Esophagus squamous epithelium (tissue), 5 donors: ENCODE results near the gene CBX5. TPM values are rescaled to one million over a fixed set of nuclear protein-coding genes. Genes with fewer than 3 reads are reported as not detected.
"Not testable (repeated sequence)": the region's sequence is repeated elsewhere in the genome, so short reads cannot be mapped to it uniquely, and the experiment has no call there.

Source experiments
- DNase-seq: peaks from one replicate; lab custom pipeline; 2025; lab: John Stamatoyannopoulos, UW
- H3K27ac ChIP-seq, 4 donors: fragments of 200-600 bp; sonication (generic); one replicate each; pipeline ENCODE4 v1.5.1; 2016 to 2019; ENCODE audit warnings: mild to moderate bottlenecking in 1 of 4
- H3K27me3 ChIP-seq, 4 donors: fragments of 200-600 bp; sonication (generic); 1 replicate in 3 of 4; 2 replicates in 1 of 4; pipeline versions ENCODE4 v1.5.1 to v1.6.0; 2017 to 2021; ENCODE audit warnings: antibody characterized with exemption in 1 of 4
- H3K36me3 ChIP-seq, 3 donors: fragments of 200-600 bp; sonication (generic); one replicate each; pipeline ENCODE4 v1.5.1; 2016 to 2019
- H3K4me1 ChIP-seq, 3 donors: fragments of 200-600 bp; sonication (generic); one replicate each; pipeline ENCODE4 v1.5.1; 2017 to 2019
- H3K4me3 ChIP-seq, 4 donors: fragments of 200-600 bp; sonication (generic); 1 replicate in 3 of 4; 2 replicates in 1 of 4; pipeline ENCODE4 v1.5.1; 2016 to 2019; ENCODE audit warnings: mild to moderate bottlenecking in 2 of 4, moderate library complexity in 1 of 4
- H3K9me3 ChIP-seq, 3 donors: fragments of 200-600 bp; sonication (generic); one replicate each; pipeline ENCODE4 v1.5.1; 2016 to 2019
- CTCF ChIP-seq, 6 experiments: fragments of 450-650 bp in 4 of 6; fragments of 200-600 bp in 2 of 6; sonication (generic) in 2 of 6; IDR thresholded peaks; one replicate each; pipeline ENCODE4 v1.5.1; 2016 to 2019; ENCODE audit warnings: antibody characterized with exemption in 6 of 6, mild to moderate bottlenecking in 4 of 6, moderate library complexity in 4 of 6
- POLR2A ChIP-seq, 4 donors: fragments of 450-650 bp; IDR thresholded peaks; one replicate each; pipeline ENCODE4 v1.6.1; 2017; ENCODE audit warnings: antibody characterized with exemption in 4 of 4, mild to moderate bottlenecking in 4 of 4, moderate library complexity in 3 of 4
- WGBS, 2 donors: methylation state at CpG; one replicate each; pipeline ENCODE4 v1.1.5; 2018; 5-methylcytosine and 5-hydroxymethylcytosine counted together
- intact Hi-C: fragments of 100-400 bp; cut with DNase I; formaldehyde crosslinking; loops from one replicate; pipeline ENCODE4 v1.15.0; 2022
- total RNA-seq, 4 donors: library from RNA; depleted of rRNA; stranded (reverse); fragments of >200 nt; gene quantifications; one replicate each; pipeline ENCODE4 v1.1.0, GENCODE V29; 2016
- donor health status: DM: yes; HTN: yes; CAD: no.

CBX5 gene
- total RNA-seq, 4 donors from 2014 or later, result 13.2 to 29.9 (median 23.7) TPM

GRCh38 chr12:54229624-54230212 lies 50.2 kb downstream of the CBX5 start:
- Histone ChIP-seq H3K27me3 (no peaks in the 10 kb centered on the region), H3K27ac (peak overlapping the region in 3 of 4 donors; percentile 19 to 71 (median 57))
- no peak for DNase-seq

GRCh38 chr12:54228471-54228870 lies 51.5 kb downstream of the CBX5 start:
- H3K36me3 ChIP-seq, result no peaks in the 10 kb centered on the region
- no peak overlapping the region for H3K4me3 ChIP-seq
- peaks cover 0 to 19% (median 3%) of the 10 kb centered on the region in 3 donors for H3K4me1 ChIP-seq
- WGBS, 2 donors, result 72 to 82% methylated on average over 1 of the region's 1 CpG
- intact Hi-C loops, result no loop called here
- H3K27me3 ChIP-seq, result no peaks in the 10 kb centered on the region
- DNase-seq, result no peak
- H3K27ac ChIP-seq, result peak overlapping the region in 1 of 4 donors; percentile 21
- no peaks in the 10 kb centered on the region for H3K9me3 ChIP-seq
- TF ChIP-seq CTCF (IDR thresholded peaks at IDR 0.05), result no peak
- TF ChIP-seq POLR2A (IDR thresholded peaks at IDR 0.05), result no peak

More at GRCh38 chr12:54229624-54230212, 50.2 kb downstream of the CBX5 start:
- Histone ChIP-seq H3K9me3 (no peaks in the 10 kb centered on the region), H3K36me3 (no peaks in the 10 kb centered on the region), H3K4me1 (peaks cover 0 to 19% (median 3%) of the 10 kb centered on the region in 3 donors), H3K4me3 (no peak overlapping the region)
- 43 to 45% methylated on average over 4 of the region's 4 CpGs for WGBS, 2 donors
- no peak for TF ChIP-seq POLR2A (IDR thresholded peaks at IDR 0.05)
- intact Hi-C loops, result no loop called here

- intact Hi-C loops, H3K4me3 ChIP-seq, H3K27ac ChIP-seq, DNase-seq, H3K9me3 ChIP-seq, H3K36me3 ChIP-seq, H3K27me3 ChIP-seq: not testable (repeated sequence)
- WGBS, 2 donors, result 55 to 72% methylated on average over 6 of the region's 6 CpGs
- H3K4me1 ChIP-seq, result peaks cover 0 to 19% (median 3%) of the 10 kb centered on the region in 3 donors
Measured at GRCh38 chr12:54227927-54228326, 52.0 kb downstream of the CBX5 start.

- intact Hi-C loops, result no loop called here
- Histone ChIP-seq H3K27me3 (no peaks in the 10 kb centered on the region), H3K4me3 (no peak overlapping the region), H3K9me3 (no peaks in the 10 kb centered on the region), H3K36me3 (no peaks in the 10 kb centered on the region), H3K4me1 (peaks cover 0 to 19% (median 3%) of the 10 kb centered on the region in 3 donors), H3K27ac (no peak overlapping the region)
- 62 to 64% methylated on average over 4 of the region's 4 CpGs for WGBS, 2 donors
- TF ChIP-seq CTCF (IDR thresholded peaks at IDR 0.05) (no peak), POLR2A (IDR thresholded peaks at IDR 0.05) (no peak)
- no peak for DNase-seq
Measured at GRCh38 chr12:54227376-54227775, 52.5 kb downstream of the CBX5 start.

- Histone ChIP-seq H3K4me3 (no peak overlapping the region), H3K36me3 (no peaks in the 10 kb centered on the region), H3K27me3 (no peaks in the 10 kb centered on the region), H3K9me3 (no peaks in the 10 kb centered on the region), H3K27ac (no peak overlapping the region), H3K4me1 (peaks cover 0 to 19% (median 3%) of the 10 kb centered on the region in 3 donors)
- no peak for TF ChIP-seq CTCF (IDR thresholded peaks at IDR 0.05)
- TF ChIP-seq POLR2A (IDR thresholded peaks at IDR 0.05), result no peak
- 95 to 100% methylated on average over 1 of the region's 1 CpG for WGBS, 2 donors
- DNase-seq, result no peak
- intact Hi-C loops, result no loop called here
Measured at GRCh38 chr12:54225666-54226065, 54.3 kb downstream of the CBX5 start.

- Histone ChIP-seq H3K9me3 (no peaks in the 10 kb centered on the region), H3K36me3 (no peaks in the 10 kb centered on the region), H3K4me1 (peaks cover 3 to 15% (median 6%) of the 10 kb centered on the region in 3 donors), H3K4me3 (no peak overlapping the region), H3K27ac (no peak overlapping the region), H3K27me3 (peaks cover 0 to 15% (median 0%) of the 10 kb centered on the region in 4 donors)
- intact Hi-C loops, result no loop called here
- 61 to 74% methylated on average over 1 of the region's 1 CpG for WGBS, 2 donors
- no peak for DNase-seq
- TF ChIP-seq CTCF (IDR thresholded peaks at IDR 0.05), result no peak
- no peak for TF ChIP-seq POLR2A (IDR thresholded peaks at IDR 0.05)
Measured at GRCh38 chr12:54222609-54223008, 57.3 kb downstream of the CBX5 start.
